Glutamatergic neuron (in vitro differentiated cells): ENCODE measurements around the gene FHIT. TPM values are rescaled to one million over a fixed set of nuclear protein-coding genes. Genes with fewer than 3 reads are reported as not detected.

ENCODE experiments used
- DNase-seq: peaks from one replicate; pipeline ENCODE4 v3.0.0; 2022
- H3K27ac Mint-ChIP-seq: one replicate; pipeline ENCODE4 v1.8.0; 2020; ENCODE audit warnings: mild to moderate bottlenecking, mixed read lengths, inconsistent platforms; ENCODE audit not compliant: unreplicated experiment
- H3K27me3 Mint-ChIP-seq: one replicate; pipeline ENCODE4 v1.8.0; 2020; ENCODE audit warnings: mild to moderate bottlenecking, moderate library complexity, mixed read lengths, inconsistent platforms; ENCODE audit not compliant: unreplicated experiment
- H3K36me3 Mint-ChIP-seq: one replicate; pipeline ENCODE4 v1.8.0; 2020; ENCODE audit warnings: mild to moderate bottlenecking, mixed read lengths, inconsistent platforms; ENCODE audit not compliant: unreplicated experiment
- H3K4me1 Mint-ChIP-seq: one replicate; pipeline ENCODE4 v1.8.0; 2020; ENCODE audit warnings: mild to moderate bottlenecking, low read depth, mixed read lengths, inconsistent platforms; ENCODE audit not compliant: unreplicated experiment
- H3K4me3 Mint-ChIP-seq: one replicate; pipeline ENCODE4 v1.8.0; 2020; ENCODE audit warnings: mild to moderate bottlenecking, mixed read lengths, inconsistent platforms; ENCODE audit not compliant: unreplicated experiment
- H3K9me3 Mint-ChIP-seq: one replicate; pipeline ENCODE4 v1.8.0; 2020; ENCODE audit warnings: mild to moderate bottlenecking, moderate library complexity, mixed read lengths, inconsistent platforms; ENCODE audit not compliant: unreplicated experiment
- CTCF ChIP-seq: fragments of 200-600 bp; sonication (generic); IDR thresholded peaks from one replicate; pipeline ENCODE4 v1.5.0; 2021; ENCODE audit not compliant: partially characterized antibody, unreplicated experiment
- total RNA-seq: library from RNA; stranded (reverse); fragmentation: NEBNext Ultra II Directional; extraction: Animal tissue kit (Norgen Biotek cat#: 25700); gene quantifications from one replicate; pipeline ENCODE4 v1.2.1, GENCODE V29; 2021; ENCODE audit not compliant: unreplicated experiment

FHIT gene
- total RNA-seq, 1 donor from 2014 or later = 15.2 TPM

- H3K4me3 Mint-ChIP-seq = no peak overlapping the region
- H3K36me3 Mint-ChIP-seq = peaks cover 6% of the 10 kb centered on the region
- H3K27ac Mint-ChIP-seq = no peak overlapping the region
- no peak for TF ChIP-seq CTCF
- no peak for DNase-seq
- peaks cover 1% of the 10 kb centered on the region for H3K9me3 Mint-ChIP-seq
- peaks cover 3% of the 10 kb centered on the region for H3K4me1 Mint-ChIP-seq
- no peaks in the 10 kb centered on the region for H3K27me3 Mint-ChIP-seq
Measured at GRCh38 chr3:60609446-60609845, 641.8 kb downstream of the FHIT start.

GRCh38 chr3:60603860-60604259 lies 647.4 kb downstream of the FHIT start:
- Mint-ChIP-seq H3K27ac (no peak overlapping the region), H3K27me3 (no peaks in the 10 kb centered on the region), H3K36me3 (no peaks in the 10 kb centered on the region), H3K4me3 (no peak overlapping the region), H3K9me3 (no peaks in the 10 kb centered on the region), H3K4me1 (no peaks in the 10 kb centered on the region)
- TF ChIP-seq CTCF = no peak
- DNase-seq = no peak

- Mint-ChIP-seq H3K27ac (no peak overlapping the region), H3K9me3 (peaks cover 4% of the 10 kb centered on the region), H3K27me3 (no peaks in the 10 kb centered on the region), H3K4me1 (no peaks in the 10 kb centered on the region), H3K4me3 (no peak overlapping the region), H3K36me3 (no peaks in the 10 kb centered on the region)
- DNase-seq = no peak
- TF ChIP-seq CTCF = no peak
Measured at GRCh38 chr3:60600848-60601247, 650.4 kb downstream of the FHIT start.

GRCh38 chr3:60599586-60599985 lies 651.7 kb downstream of the FHIT start:
- H3K4me3 Mint-ChIP-seq = no peak overlapping the region
- H3K9me3 Mint-ChIP-seq = peaks cover 4% of the 10 kb centered on the region
- H3K4me1 Mint-ChIP-seq = no peaks in the 10 kb centered on the region
- no peak overlapping the region for H3K27ac Mint-ChIP-seq
- H3K27me3 Mint-ChIP-seq = no peaks in the 10 kb centered on the region
- H3K36me3 Mint-ChIP-seq = no peaks in the 10 kb centered on the region
- TF ChIP-seq CTCF = no peak
- no peak for DNase-seq

- Mint-ChIP-seq H3K27me3 (no peaks in the 10 kb centered on the region), H3K36me3 (no peaks in the 10 kb centered on the region)
- TF ChIP-seq CTCF = no peak
Measured at GRCh38 chr3:60598671-60599070, 652.6 kb downstream of the FHIT start.

More at GRCh38 chr3:60598671-60599070, 652.6 kb downstream of the FHIT start:
- H3K4me1 Mint-ChIP-seq = no peaks in the 10 kb centered on the region
- no peak overlapping the region for H3K4me3 Mint-ChIP-seq
- H3K9me3 Mint-ChIP-seq = peaks cover 4% of the 10 kb centered on the region
- no peak for DNase-seq
- H3K27ac Mint-ChIP-seq = no peak overlapping the region
